Measurements from ENCODE around the gene ZC3H4.

The ZC3H4 gene

DNA sequence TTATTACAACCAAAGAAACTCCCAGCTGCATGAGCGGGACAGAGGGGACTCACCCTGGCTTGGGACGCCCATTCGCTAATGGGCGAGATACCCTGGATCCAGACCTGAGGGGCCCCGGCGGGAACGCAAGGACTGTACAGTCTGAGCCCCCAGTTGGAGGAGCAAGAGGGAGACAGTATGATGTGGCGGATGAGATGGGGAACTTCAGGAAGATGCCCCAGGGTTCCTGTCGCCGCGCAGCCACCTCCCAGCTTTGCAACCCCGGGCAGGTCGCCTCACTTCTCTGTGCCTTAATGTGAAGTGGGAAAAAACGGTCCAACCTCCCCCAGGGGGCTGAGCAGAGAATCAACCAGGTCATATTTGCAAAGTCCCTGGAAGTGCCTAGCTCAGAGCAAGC is 91.4 kb downstream of the ZC3H4 start:
- no peak for DNase-seq (ENCODE audit: low read depth)
- H3K4me3 ChIP-seq (ENCODE audit: low read depth, low read length) = no peak overlapping the region
- TF ChIP-seq, protein P1, sequence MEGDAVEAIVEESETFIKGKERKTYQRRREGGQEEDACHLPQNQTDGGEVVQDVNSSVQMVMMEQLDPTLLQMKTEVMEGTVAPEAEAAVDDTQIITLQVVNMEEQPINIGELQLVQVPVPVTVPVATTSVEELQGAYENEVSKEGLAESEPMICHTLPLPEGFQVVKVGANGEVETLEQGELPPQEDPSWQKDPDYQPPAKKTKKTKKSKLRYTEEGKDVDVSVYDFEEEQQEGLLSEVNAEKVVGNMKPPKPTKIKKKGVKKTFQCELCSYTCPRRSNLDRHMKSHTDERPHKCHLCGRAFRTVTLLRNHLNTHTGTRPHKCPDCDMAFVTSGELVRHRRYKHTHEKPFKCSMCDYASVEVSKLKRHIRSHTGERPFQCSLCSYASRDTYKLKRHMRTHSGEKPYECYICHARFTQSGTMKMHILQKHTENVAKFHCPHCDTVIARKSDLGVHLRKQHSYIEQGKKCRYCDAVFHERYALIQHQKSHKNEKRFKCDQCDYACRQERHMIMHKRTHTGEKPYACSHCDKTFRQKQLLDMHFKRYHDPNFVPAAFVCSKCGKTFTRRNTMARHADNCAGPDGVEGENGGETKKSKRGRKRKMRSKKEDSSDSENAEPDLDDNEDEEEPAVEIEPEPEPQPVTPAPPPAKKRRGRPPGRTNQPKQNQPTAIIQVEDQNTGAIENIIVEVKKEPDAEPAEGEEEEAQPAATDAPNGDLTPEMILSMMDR (conservative IDR thresholded peaks at IDR 0.05; ENCODE audit: low read depth, low read length) = no peak

DNA sequence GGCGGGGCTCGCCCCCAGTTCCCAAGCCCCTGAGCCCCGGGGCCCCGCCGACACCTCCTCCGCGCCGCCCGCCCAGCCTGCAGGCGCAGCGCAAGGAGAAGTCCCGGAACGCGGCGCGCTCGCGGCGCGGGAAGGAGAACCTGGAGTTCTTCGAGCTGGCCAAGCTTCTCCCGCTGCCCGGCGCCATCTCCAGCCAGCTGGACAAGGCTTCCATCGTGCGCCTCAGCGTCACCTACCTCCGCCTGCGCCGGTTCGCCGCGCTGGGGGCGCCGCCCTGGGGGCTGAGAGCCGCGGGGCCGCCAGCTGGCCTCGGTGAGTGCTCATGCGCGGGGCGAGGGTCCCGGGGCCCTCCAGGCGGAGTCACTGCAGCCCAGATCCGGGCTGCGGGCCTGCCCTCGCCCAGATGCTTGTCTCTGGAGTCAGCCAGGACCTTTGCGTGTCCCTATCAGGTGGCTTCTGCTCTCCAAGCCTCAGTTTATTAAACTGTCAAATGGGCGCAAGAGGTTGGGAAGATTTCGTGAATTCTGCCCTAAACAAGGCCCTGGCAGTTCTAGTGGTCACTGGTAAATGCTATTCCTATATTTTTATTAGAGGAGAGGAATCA is 91.9 kb downstream of the ZC3H4 start:
- DNase-seq (ENCODE audit: low read depth) = no peak
- TF ChIP-seq, protein P1 (conservative IDR thresholded peaks at IDR 0.05; ENCODE audit: low read depth, low read length) = no peak
- no peak overlapping the region for H3K4me3 ChIP-seq (ENCODE audit: low read depth, low read length)

DNA sequence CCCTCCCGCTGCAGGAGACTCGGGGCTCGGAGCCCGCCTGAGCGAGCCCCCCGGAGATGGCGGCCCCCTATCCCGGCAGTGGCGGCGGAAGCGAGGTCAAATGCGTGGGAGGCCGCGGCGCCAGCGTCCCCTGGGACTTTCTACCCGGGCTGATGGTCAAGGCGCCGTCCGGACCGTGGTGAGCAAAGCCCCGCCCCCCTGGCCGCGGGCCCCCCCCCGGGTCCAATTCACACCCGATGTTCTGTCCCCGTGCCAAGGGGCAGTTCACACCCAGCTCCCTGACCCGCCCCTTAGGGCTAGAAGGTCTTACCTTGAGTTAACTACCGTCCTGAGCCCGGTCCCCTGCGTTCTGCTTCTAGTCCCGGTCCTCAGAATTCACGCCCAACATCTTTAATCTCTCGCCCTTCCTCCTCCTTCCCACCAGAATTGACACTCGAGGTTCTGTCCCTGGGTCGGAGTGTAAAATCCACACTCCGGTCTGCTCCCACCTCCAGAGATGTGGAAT is 92.5 kb downstream of the ZC3H4 start:
- DNase-seq (ENCODE audit: low read depth) = no peak
- TF ChIP-seq, protein P1 (conservative IDR thresholded peaks at IDR 0.05; ENCODE audit: low read depth, low read length) = no peak
- peak overlapping the region; percentile 22 for H3K4me3 ChIP-seq (ENCODE audit: low read depth, low read length)

DNA sequence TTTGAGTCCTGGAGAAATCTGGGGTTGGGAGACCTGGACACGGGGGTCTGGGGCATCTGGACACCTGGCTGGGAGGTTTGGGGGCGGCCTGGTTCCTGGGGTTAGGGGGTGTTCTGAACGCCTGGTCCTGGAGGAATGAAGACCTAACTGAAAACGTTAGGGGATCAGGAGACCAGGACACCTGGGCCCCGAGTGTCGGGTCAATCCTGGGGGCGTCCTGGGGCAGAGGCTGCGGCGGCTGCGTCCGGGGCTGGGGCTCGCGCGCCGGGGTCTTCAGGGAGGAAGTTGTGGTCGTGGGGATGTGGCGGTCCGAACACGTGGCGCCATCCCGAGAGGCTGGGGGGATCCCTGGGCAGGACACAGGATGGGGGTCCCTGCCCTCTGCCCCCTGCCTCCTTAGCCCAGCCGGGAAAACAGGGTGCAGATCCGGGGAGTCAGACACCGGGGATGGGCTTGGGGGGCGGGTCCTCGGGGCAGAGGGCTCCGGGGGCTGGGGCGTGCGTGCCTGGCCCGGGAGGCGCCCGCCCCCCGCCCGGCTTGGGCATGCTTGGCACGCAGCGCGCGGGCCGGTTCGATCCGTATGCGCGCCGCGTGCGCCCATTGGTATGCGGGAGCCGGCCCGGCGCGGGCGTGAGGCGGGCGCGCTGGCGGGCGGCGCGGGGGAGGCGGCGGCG is 93.3 kb downstream of the ZC3H4 start:
- TF ChIP-seq, protein P1 (conservative IDR thresholded peaks at IDR 0.05; ENCODE audit: low read depth, low read length) = no peak
- H3K4me3 ChIP-seq (ENCODE audit: low read depth, low read length) = peak overlapping the region; percentile 14

DNA sequence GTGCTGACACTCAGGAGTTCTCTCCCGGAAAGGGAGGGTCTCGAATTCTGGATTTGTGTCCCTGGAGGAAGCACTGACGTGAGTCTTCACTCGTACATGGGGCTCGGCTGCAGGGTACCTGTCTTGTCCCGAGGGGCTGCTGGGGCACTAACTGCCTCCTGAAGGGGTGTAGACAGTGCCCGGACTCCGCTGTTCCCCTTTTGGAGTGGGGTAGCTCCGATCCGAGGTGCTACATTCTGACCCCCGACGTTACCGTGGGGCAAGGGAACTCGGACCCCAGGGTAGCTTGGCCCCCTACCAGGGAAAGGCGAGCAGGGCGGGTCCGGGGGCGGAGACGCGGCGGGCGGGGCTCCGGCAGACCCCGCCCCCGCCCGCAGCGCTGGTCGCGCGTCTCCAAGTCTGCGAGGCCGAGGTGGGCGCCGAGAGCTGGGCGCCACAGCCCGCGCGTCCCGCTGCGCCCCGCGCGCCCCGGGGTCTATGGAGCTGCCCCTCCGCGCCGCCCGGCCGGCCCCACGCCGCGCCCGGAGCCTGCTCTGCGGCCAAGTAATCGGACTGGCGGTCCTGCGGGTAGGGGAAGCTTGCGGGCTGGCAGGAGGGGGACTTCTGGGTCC is 94.0 kb downstream of the ZC3H4 start, which contains the start of gene NPAS1:
Gene NPAS1, plus strand, starts transcription at position 407 of the 611 bp plus-strand sequence. CDS start 1,211 bp downstream, outside the sequence.
- no peak for DNase-seq (ENCODE audit: low read depth)
- TF ChIP-seq, protein P1 (conservative IDR thresholded peaks at IDR 0.05; ENCODE audit: low read depth, low read length) = no peak
- peak within 1 kb of the TSS; percentile 14 for H3K4me3 ChIP-seq (ENCODE audit: low read depth, low read length)

More for the DNA sequence above, 93.3 kb downstream of the ZC3H4 start:
- DNase-seq (ENCODE audit: low read depth) = no peak

DNA sequence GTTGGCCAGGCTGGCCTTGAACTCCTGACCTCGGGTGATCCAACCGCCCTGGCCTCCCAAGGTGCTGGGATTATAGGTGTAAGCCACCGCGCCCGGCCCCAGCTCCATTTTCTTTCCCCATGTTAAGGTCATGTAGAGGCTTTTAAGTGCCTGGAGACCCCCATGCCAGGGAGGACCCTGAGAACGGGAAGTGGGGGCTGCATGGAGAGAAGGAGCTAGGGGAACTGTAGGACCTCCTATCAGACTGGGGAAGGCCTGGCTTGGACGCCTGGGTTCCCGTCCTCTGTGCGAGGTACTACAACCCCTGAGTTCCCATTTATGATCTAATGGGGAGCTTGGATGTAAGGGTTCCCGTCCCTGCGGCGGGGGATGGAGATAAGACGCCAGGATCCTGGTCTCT is 94.7 kb downstream of the ZC3H4 start:
- DNase-seq (ENCODE audit: low read depth) = no peak
- TF ChIP-seq, protein P1 (conservative IDR thresholded peaks at IDR 0.05; ENCODE audit: low read depth, low read length) = no peak
- no peak overlapping the region for H3K4me3 ChIP-seq (ENCODE audit: low read depth, low read length)
